ACHN (cell line): ENCODE results near the gene DIDO1.
A peak's percentile ranks its signal among the peaks of the same experiment; 100 is the strongest.
"Not testable (repeated sequence)": the region's sequence is repeated elsewhere in the genome, so short reads cannot be mapped to it uniquely, and the experiment has no call there.

Source experiments
- DNase-seq: peaks from one replicate; pipeline ENCODE4 v3.0.0-alpha.2; 2015
- in situ Hi-C: cut with HindIII; loops from 2 replicates; pipeline ENCODE4 v1.10.0; 2017; ENCODE audit warnings: low sequenced_read_pairs, low pct_ligation_motif_present, low pct_unique_long_range_greater_than_20kb

The DIDO1 gene

DNA sequence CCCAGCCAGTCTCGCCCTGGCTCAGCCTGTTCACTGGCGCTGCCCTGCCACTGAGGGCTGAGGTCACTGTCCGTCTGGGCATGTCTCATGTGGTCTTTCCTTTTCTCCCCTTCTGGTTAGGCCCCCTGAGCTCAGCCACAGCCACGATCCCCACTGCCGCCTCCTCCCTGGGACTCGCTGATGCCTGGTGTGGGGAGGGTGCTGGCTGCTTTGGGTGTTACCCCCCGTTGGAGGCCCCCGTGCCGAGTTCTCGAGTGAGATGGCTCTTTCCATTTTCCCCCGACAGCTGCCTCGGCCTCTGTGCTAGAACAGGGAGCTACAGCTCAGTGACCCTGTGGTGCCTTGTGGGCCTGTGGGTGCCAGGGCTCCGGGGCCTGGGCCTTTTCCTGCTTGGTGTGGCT is 49.8 kb downstream of the DIDO1 start:
- in situ Hi-C loops = no loop called here
- DNase-seq = no peak

DNA sequence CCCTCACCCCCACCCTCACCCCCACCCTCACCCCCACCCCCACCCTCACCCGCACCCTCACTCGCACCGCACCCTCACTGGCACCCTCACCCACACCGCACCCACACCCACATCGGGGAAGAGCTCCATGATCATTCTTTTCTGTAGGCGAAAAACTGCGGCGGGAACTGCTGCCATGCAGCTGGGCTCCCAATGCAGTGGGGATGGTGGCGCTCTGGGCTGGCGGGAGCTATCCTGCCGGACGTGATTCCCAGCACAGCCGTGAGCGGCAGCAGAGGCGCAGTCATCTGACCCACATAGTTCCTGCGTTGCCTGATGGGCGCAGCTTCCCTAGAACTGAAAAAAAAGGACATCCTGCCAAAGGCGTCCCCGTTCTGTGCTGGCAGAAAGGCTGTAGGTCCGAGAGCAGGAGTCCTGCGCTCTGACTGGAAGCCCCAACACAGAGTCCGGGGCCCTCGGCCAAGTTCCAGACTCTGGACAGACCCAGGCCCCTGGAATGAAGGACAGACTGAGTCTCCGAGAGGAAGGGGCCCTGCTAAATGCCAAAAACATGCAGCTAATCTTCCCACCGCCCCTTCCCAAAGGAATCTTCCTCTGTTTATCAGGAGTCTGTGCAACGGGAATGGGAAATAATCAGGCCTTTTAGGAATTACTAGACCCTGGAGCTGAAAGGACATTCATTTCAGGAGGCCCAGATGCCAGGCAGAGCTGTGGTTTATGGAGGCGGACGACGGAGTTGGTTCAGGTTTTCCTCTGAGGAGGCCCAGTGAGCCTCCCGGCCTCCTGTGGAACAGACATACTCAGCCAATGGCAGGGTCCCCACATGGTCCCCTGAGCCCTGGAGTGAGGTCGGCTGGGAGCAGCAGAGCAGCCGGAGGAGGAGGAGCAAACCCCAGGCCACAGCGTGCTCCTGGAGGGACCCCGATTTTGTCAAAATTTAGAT is 50.6 kb downstream of the DIDO1 start:
- peak; percentile 11 for DNase-seq
- in situ Hi-C loops = no loop called here

- DNase-seq = no peak
- in situ Hi-C loops = no loop called here
These were observed 51.4 kb downstream of the DIDO1 start for GRCh38 chr20:62874964-62875344.

- in situ Hi-C loops = not testable (repeated sequence)
These were observed 52.6 kb downstream of the DIDO1 start for GRCh38 chr20:62873681-62874031.

DNA sequence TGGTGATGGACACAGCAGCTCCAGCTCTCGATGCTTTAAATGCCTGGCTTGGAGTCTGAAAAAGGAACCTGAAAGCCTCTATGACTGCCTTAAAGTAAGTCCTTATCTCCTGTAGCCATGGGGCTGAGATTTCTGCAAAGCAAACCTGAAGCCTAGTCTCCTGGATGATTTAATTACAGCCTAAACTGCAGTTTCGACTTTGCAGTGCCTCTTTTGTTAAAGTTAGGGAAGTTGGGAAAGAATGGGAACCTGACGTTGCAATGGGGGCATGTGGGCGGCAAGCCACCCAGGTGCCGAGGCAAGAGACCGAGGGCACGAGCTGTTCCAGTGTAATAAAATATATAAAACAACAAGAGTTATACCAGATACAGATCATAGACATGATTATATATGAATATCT is 53.0 kb downstream of the DIDO1 start:
- no peak for DNase-seq
- in situ Hi-C loops = no loop called here

More at GRCh38 chr20:62873681-62874031, 52.6 kb downstream of the DIDO1 start:
- DNase-seq = peak; percentile 62

- DNase-seq = no peak
- in situ Hi-C loops = no loop called here
These were observed 53.4 kb downstream of the DIDO1 start for GRCh38 chr20:62872862-62873261.

DNA sequence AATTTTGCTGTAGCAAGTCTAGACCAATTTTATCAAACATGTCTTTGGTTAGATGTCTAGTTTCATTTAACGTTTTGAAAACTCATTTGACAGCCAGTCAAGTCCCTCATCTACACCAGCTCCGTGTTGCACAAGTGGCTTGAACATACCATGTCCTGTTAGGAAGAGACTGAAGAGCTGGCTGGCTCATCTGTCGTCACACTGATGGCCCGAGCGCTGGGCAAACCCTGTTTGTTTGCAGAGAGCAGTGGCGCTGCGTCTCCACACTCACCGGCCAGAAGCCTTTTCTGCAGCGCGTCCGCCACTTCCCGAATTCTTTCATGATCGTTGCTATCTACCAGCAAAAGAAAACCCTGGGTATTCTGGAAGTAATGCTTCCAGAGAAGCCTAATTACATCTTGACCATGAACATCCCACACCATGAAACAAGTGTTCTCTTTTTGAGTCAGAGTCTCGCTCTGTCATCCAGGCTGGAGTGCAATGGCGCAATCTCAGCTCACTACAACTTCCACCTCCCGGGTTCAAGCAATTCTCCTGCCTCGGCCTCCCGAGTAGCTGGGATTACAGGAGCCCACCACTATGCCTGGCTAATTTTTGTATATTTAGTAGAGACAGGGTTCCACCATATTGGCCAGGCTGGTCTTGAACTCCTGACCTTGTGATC is 54.0 kb downstream of the DIDO1 start:
- in situ Hi-C loops = no loop called here
- DNase-seq = no peak

- in situ Hi-C loops = no loop called here
- DNase-seq = no peak
These were observed 62.1 kb downstream of the DIDO1 start for GRCh38 chr20:62864207-62864606.

DNA sequence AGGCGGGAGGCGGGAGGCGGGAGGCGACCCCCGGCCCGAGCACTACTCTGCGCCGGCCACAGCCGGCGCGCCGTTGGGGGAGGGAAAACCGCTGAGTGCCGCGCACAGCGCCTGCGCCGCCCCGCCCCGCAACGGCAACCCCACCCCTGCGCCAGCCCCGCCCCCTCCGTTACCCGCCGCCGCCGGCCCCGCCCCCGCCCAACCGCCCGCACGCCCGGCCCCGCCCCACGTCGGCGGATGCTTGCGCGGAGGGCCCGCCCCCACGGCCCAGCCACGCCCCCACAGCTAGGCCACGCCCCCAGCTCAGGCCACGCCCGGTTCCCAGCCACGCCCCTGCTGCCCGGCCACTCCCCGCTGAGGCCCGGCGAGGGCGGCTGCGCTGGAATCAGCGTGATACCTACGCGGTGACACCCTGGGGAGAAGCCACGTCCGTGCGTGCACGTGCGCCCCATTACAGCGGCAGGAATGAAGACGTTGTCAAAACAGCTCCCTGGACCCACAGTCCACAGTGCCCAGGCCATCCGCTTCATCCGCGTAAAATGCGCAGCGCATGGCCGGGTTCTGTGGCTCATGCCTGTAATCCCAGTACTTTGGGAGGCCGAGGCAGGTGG is 64.5 kb downstream of the DIDO1 start, which contains the start of gene TCFL5:
TCFL5 (minus strand) TSS at position 97 of the 611 bp plus-strand sequence. CDS start 152 bp downstream, outside the sequence.
- DNase-seq = peak; percentile 67
- in situ Hi-C loops = no loop called here

DNA sequence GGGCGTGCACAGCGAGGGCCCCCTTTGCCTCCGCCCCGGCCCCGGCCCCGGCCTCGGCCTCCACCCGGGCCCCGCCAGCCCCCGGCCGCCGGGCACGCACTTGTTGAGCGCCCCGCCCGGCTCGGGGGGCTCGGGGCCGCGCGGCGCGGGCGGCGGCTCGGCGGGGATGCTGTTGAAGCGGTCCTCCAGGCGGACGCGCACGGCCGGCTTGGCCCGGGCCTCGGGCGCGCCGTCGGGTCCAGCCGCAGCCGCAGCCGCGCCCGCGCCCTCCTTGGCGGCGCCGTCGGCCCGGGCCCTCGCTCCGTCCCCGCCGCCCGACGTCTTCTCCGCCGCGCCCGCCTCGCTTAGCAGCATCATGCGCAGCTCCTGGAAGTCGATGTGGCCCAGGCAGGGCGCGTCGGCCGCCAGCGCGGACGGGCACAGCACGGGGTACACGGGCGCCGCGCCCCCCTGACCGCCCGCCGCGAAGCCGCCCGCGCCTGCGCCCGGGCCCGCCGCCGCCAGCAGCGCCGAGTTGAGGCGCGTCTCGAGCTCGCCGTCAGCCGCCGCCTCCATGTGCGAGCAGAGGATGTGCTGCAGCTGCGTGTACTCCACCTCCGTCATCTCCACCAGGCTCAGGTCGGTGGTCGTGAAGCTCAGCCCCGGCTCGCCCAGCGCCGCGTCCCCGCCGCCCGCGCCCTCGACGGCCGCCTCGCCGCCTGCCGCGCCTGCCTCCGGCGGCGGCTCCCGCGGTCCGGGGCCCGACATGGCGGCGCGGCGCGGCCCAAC is 65.2 kb downstream of the DIDO1 start:
- in situ Hi-C loops = no loop called here
- DNase-seq = peak; percentile 8

GRCh38 chr20:62860391-62860923 is 65.8 kb downstream of the DIDO1 start:
- DNase-seq = no peak
- in situ Hi-C loops = no loop called here

- in situ Hi-C loops = no loop called here
- no peak for DNase-seq
These were observed 66.6 kb downstream of the DIDO1 start for GRCh38 chr20:62859721-62860120.

- no peak for DNase-seq
- in situ Hi-C loops = no loop called here
These were observed 68.1 kb downstream of the DIDO1 start for GRCh38 chr20:62858058-62858830.

- in situ Hi-C loops = no loop called here
- peak; percentile 39 for DNase-seq
These were observed 69.2 kb downstream of the DIDO1 start for GRCh38 chr20:62856931-62857619.

DNA sequence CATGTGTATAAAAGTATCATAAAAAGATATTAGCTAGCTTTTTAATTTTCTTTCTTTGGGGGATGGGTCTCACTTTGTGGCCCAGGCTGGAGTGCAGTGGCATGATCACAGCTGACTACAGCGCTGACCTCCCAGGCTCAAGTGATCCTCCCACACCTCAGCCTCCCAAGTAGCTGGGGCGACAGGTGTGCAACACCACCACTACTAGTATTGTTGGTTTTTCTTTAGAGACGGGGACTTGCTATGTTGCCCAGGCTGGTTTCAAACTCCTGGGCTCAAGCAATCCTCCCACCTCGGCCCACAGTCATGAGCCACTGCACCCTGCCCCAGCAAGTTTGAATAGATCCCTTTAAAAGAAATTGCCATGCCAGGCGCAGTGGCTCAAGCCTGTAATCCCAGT is 71.2 kb downstream of the DIDO1 start:
- in situ Hi-C loops = no loop called here
- DNase-seq = no peak

DNA sequence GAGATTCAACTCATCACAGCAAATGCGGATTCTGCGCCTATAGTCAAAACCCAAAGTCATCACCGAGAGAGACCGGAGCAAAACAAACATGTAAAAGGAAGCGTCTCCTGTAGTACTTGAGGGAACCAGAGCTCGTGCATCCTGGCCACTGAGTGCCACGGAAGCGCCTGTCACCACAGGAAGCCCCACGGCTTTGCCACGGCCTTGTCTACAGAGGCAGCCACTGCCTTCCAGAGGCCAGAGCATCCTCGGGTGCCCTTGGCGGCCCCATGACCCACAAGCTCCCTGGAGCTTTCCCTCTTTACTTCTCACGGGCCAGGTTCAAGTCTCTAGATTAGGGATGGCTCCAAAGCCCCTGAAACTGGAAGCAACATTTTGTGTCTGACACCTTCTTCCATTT is 72.2 kb downstream of the DIDO1 start:
- no peak for DNase-seq
- in situ Hi-C loops = no loop called here

DNA sequence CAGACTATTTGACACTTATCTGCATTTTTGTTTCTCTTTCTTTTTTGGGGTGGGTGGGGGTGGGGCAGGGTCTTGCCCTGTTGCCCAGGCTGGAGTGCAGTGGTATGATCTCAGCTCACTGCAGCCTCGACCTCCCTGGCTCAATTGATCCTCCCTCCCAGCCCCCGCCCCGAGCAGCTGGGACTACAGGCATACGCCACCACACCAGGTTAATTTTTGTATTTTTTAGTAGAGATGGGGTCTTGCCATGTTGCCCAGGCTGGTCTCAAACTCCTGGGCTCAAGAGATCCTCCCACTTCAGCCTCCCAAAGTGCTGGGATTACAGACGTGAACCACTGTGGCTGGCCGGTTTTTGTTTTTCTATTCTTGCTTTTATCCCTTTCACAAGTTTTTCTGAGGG is 73.0 kb downstream of the DIDO1 start:
- in situ Hi-C loops, DNase-seq: not testable (repeated sequence)
